ENCODE measurements around the gene CDH13.

CDH13 gene

DNA sequence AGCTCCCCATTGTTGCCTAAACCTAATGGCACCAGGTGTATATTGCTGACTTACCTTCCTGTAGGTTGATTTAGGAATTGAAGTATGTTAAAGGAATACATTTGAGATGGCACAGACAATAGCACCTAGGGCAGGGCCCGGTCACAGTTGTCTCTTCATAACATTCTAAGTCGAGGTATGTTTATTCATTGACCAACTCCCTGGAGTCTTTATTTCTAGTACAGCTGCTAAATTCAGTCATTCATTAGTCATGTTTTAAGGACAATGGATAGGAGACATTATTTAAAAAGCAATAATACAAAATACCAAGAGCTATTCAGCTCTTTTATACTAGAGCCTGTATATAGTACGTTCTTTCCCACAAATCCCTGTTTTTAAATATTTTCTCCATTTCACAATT lies 811.6 kb downstream of the CDH13 start:
- Histone ChIP-seq H3K4me1 (ENCODE audit: low read length) (no peaks in the 10 kb centered on the region), H3F3A (ENCODE audit: insufficient read depth, low read length) (no peaks in the 10 kb centered on the region), H3K9me3 (replicated peaks; ENCODE audit: insufficient read depth, low read length) (no peaks in the 10 kb centered on the region), H3K4me2 (ENCODE audit: low read depth, low read length) (no peak overlapping the region), H2AFZ (ENCODE audit: low read length) (no peak overlapping the region), H3K9me2 (replicated peaks; ENCODE audit: insufficient read depth, low read length) (no peaks in the 10 kb centered on the region), H3K36me3 (replicated peaks; ENCODE audit: insufficient read depth, low read length) (no peaks in the 10 kb centered on the region), H3K27me3 (replicated peaks; ENCODE audit: insufficient read depth, low read length) (no peaks in the 10 kb centered on the region), H3K79me2 (ENCODE audit: low read length) (no peaks in the 10 kb centered on the region), H3K9ac (ENCODE audit: low read length) (no peak overlapping the region), H3K27ac (ENCODE audit: low read length) (no peak overlapping the region), H4K20me1 (ENCODE audit: insufficient read depth, low read length) (no peaks in the 10 kb centered on the region), H3K4me3 (ENCODE audit: low read length) (no peak overlapping the region)
- no peak for DNase-seq
- TF ChIP-seq EZH2 (optimal IDR thresholded peaks at IDR 0.05; ENCODE audit: low read depth, low read length) (no peak), EZH2phosphoT487 (IDR thresholded peaks at IDR 0.05; ENCODE audit: low read length) (no peak)
- TF ChIP-seq, protein P1, sequence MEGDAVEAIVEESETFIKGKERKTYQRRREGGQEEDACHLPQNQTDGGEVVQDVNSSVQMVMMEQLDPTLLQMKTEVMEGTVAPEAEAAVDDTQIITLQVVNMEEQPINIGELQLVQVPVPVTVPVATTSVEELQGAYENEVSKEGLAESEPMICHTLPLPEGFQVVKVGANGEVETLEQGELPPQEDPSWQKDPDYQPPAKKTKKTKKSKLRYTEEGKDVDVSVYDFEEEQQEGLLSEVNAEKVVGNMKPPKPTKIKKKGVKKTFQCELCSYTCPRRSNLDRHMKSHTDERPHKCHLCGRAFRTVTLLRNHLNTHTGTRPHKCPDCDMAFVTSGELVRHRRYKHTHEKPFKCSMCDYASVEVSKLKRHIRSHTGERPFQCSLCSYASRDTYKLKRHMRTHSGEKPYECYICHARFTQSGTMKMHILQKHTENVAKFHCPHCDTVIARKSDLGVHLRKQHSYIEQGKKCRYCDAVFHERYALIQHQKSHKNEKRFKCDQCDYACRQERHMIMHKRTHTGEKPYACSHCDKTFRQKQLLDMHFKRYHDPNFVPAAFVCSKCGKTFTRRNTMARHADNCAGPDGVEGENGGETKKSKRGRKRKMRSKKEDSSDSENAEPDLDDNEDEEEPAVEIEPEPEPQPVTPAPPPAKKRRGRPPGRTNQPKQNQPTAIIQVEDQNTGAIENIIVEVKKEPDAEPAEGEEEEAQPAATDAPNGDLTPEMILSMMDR (IDR thresholded peaks at IDR 0.05; ENCODE audit: low read length), result no peak

DNA sequence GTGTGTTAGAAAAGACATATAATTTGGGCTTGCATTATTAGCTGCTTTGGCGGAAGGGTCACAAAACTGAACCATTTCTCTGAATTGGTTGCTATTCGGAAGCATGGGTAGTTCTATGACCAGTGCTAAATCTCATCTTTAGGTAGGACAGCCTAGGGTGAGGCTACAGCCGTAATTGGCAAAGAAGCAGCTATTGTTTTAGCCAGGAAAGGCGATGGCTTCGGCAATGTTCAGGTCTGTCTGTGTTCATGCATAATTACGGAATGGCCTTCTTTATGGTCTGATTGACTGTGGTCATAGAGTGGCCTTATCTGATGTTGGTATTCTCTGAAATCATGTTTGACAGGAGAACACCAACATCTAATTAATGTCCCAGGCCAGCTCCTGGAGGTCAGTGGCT lies 812.6 kb downstream of the CDH13 start:
- H3K4me1 ChIP-seq (ENCODE audit: low read length), result no peaks in the 10 kb centered on the region
- DNase-seq, result no peak
- no peaks in the 10 kb centered on the region for H3K36me3 ChIP-seq (replicated peaks; ENCODE audit: insufficient read depth, low read length)
- TF ChIP-seq EZH2 (optimal IDR thresholded peaks at IDR 0.05; ENCODE audit: low read depth, low read length) (no peak), EZH2phosphoT487 (IDR thresholded peaks at IDR 0.05; ENCODE audit: low read length) (no peak)
- TF ChIP-seq, protein P1 (IDR thresholded peaks at IDR 0.05; ENCODE audit: low read length), result no peak
- no peak overlapping the region for H2AFZ ChIP-seq (ENCODE audit: low read length)
- H3K9me2 ChIP-seq (replicated peaks; ENCODE audit: insufficient read depth, low read length), result no peaks in the 10 kb centered on the region
- no peak overlapping the region for H3K27ac ChIP-seq (ENCODE audit: low read length)
- H4K20me1 ChIP-seq (ENCODE audit: insufficient read depth, low read length), result no peaks in the 10 kb centered on the region
- no peaks in the 10 kb centered on the region for H3K79me2 ChIP-seq (ENCODE audit: low read length)
- H3K4me2 ChIP-seq (ENCODE audit: low read depth, low read length), result no peak overlapping the region
- H3F3A ChIP-seq (ENCODE audit: insufficient read depth, low read length), result no peaks in the 10 kb centered on the region
- no peak overlapping the region for H3K9ac ChIP-seq (ENCODE audit: low read length)
- no peaks in the 10 kb centered on the region for H3K27me3 ChIP-seq (replicated peaks; ENCODE audit: insufficient read depth, low read length)
- H3K9me3 ChIP-seq (replicated peaks; ENCODE audit: insufficient read depth, low read length), result no peaks in the 10 kb centered on the region
- H3K4me3 ChIP-seq (ENCODE audit: low read length), result no peak overlapping the region

DNA sequence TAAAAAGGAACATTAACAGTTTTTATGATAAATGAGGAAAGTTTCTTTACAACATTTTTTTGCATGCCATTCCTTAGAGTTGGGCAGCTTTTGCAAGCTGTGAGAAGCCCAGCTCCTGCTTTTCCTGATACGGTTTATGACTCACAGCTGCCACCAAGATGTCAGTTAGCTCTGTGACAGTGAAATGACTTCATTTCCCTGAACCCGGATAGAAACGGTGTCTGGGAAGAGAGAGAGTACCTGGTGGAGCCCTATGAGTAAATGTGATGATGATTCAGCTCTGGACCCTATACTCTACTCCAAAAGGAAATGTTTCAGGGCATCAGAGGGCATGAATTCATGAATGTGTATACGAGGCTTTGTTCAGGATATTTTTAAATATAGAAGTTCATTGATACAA lies 814.7 kb downstream of the CDH13 start:
- H3K27ac ChIP-seq (ENCODE audit: low read length), result no peak overlapping the region
- H3K9me3 ChIP-seq (replicated peaks; ENCODE audit: insufficient read depth, low read length), result no peaks in the 10 kb centered on the region
- H3K4me1 ChIP-seq (ENCODE audit: low read length), result no peaks in the 10 kb centered on the region
- no peak for TF ChIP-seq EZH2phosphoT487 (IDR thresholded peaks at IDR 0.05; ENCODE audit: low read length)
- TF ChIP-seq, protein P1 (IDR thresholded peaks at IDR 0.05; ENCODE audit: low read length), result no peak
- no peak for TF ChIP-seq EZH2 (optimal IDR thresholded peaks at IDR 0.05; ENCODE audit: low read depth, low read length)
- no peaks in the 10 kb centered on the region for H3F3A ChIP-seq (ENCODE audit: insufficient read depth, low read length)
- no peak overlapping the region for H3K9ac ChIP-seq (ENCODE audit: low read length)
- H3K9me2 ChIP-seq (replicated peaks; ENCODE audit: insufficient read depth, low read length), result no peaks in the 10 kb centered on the region
- DNase-seq, result no peak
- no peak overlapping the region for H3K4me2 ChIP-seq (ENCODE audit: low read depth, low read length)
- H2AFZ ChIP-seq (ENCODE audit: low read length), result no peak overlapping the region
- H4K20me1 ChIP-seq (ENCODE audit: insufficient read depth, low read length), result no peaks in the 10 kb centered on the region
- no peaks in the 10 kb centered on the region for H3K27me3 ChIP-seq (replicated peaks; ENCODE audit: insufficient read depth, low read length)
- H3K4me3 ChIP-seq (ENCODE audit: low read length), result no peak overlapping the region
- H3K36me3 ChIP-seq (replicated peaks; ENCODE audit: insufficient read depth, low read length), result no peaks in the 10 kb centered on the region
- H3K79me2 ChIP-seq (ENCODE audit: low read length), result no peaks in the 10 kb centered on the region
